Uterus (tissue), 2 donors: Measurements from ENCODE around the gene DLGAP1.

Source experiments
- CTCF ChIP-seq, 4 experiments: fragments of 200-600 bp in 2 of 4; fragments of 450-650 bp in 2 of 4; sonication (generic) in 2 of 4; IDR thresholded peaks; one replicate each; pipeline ENCODE4 v1.5.1; 2016 to 2019; ENCODE audit warnings: antibody characterized with exemption in 4 of 4, mild to moderate bottlenecking in 2 of 4, moderate library complexity in 1 of 4
- POLR2A ChIP-seq, 2 donors: fragments of 450-650 bp; IDR thresholded peaks; one replicate each; pipeline ENCODE4 v1.6.1; 2016; ENCODE audit warnings: antibody characterized with exemption in 2 of 2, mild to moderate bottlenecking in 1 of 2, moderate library complexity in 1 of 2

GRCh38 chr18:3803350-3803749 is 651.8 kb downstream of the DLGAP1 start:
- TF ChIP-seq CTCF (IDR thresholded peaks at IDR 0.05) (no peak), POLR2A (IDR thresholded peaks at IDR 0.05) (no peak)
